Endothelial cell of umbilical vein (primary cell): ENCODE measurements around the gene ITPRIPL2. TPM values are rescaled to one million over a fixed set of nuclear protein-coding genes. Genes with fewer than 3 reads are reported as not detected.

Experiments used
- BruUV-seq: library from RNA; stranded (reverse); fragments of 400-500 nt; replicated peaks from 2 replicates; lab custom pipeline; 2021; lab: Mats Ljungman, UMichigan
- CTCF ChIA-PET: fragments of 300-600, 350-600 bp; sonication (Branson Sonifier 250); formaldehyde crosslinking; loops from one replicate; lab custom pipeline; 2021; ENCODE audit warnings: antibody characterized with exemption, inconsistent platforms; lab: Charles Lee
- POLR2A ChIA-PET: fragments of 300-600, 350-600 bp; sonication (Branson Sonifier 250); formaldehyde crosslinking; loops from one replicate; lab custom pipeline; 2021; ENCODE audit warnings: antibody characterized with exemption, inconsistent platforms; lab: Charles Lee
- DNase-seq: peaks from one replicate; pipeline ENCODE4 v3.0.0-alpha.2; 2011; ENCODE audit warnings: low read depth, low spot score
- FAIRE-seq: peaks from 2 replicates; lab custom pipeline; 2011; peaks lifted over from hg19 to GRCh38; lab: Jason Lieb, UNC
- H2AFZ ChIP-seq: 2 replicates; pipeline ENCODE4 v1.6.0; 2012; ENCODE audit warnings: low read depth, low read length, control low read depth, inconsistent platforms
- H3K27ac ChIP-seq: 2 replicates; pipeline ENCODE4 v1.5.1; 2011; ENCODE audit warnings: low read depth, mild to moderate bottlenecking, control low read depth, low read length, moderate library complexity; ENCODE audit not compliant: insufficient read depth
- H3K27me3 ChIP-seq, 2 experiments: 2 replicates each; pipeline versions ENCODE4 v1.6.0 to v1.6.1; 2011; ENCODE audit warnings: low read length in 2 of 2, mixed read lengths in 1 of 2; ENCODE audit not compliant: control insufficient read depth in 2 of 2, insufficient read depth in 2 of 2
- H3K36me3 ChIP-seq, 2 experiments: 2 replicates in 1 of 2; 3 replicates in 1 of 2; pipeline ENCODE4 v1.5.1; 2011; ENCODE audit warnings: low read length in 2 of 2, mild to moderate bottlenecking in 1 of 2, moderate library complexity in 1 of 2; ENCODE audit not compliant: control insufficient read depth in 2 of 2, insufficient read depth in 2 of 2; ENCODE audit errors: extremely low read depth in 1 of 2
- H3K4me1 ChIP-seq: 3 replicates; pipeline ENCODE4 v1.5.1; 2011; ENCODE audit warnings: mild to moderate bottlenecking, low read length; ENCODE audit not compliant: control insufficient read depth, insufficient read depth; ENCODE audit errors: extremely low read depth
- H3K4me2 ChIP-seq: 2 replicates; pipeline ENCODE4 v1.6.1; 2011; ENCODE audit warnings: low read length, control low read depth, mixed read lengths; ENCODE audit not compliant: insufficient read depth
- H3K4me3 ChIP-seq, 3 experiments: fragments of 200-600 bp in 1 of 3; sonication (generic), shearing (Covaris generic) in 1 of 3; replicated peaks in 1 of 3; 2 replicates each; pipeline ENCODE4 v1.5.1; 2011 to 2016; ENCODE audit warnings: control low read depth in 3 of 3, low read length in 3 of 3, mild to moderate bottlenecking in 2 of 3, inconsistent platforms in 1 of 3, low read depth in 1 of 3, moderate library complexity in 1 of 3; ENCODE audit not compliant: insufficient read depth in 1 of 3
- H3K79me2 ChIP-seq: 2 replicates; pipeline ENCODE4 v1.6.0; 2012; ENCODE audit warnings: low read length, inconsistent platforms; ENCODE audit not compliant: control insufficient read depth, insufficient read depth
- H3K9ac ChIP-seq: replicated peaks from 2 replicates; pipeline ENCODE3; 2011; ENCODE audit warnings: low read length, control low read depth; ENCODE audit not compliant: insufficient read depth; ENCODE audit errors: extremely low read depth
- H3K9me1 ChIP-seq: replicated peaks from 3 replicates; pipeline ENCODE4 v1.6.0; 2011; ENCODE audit warnings: mild to moderate bottlenecking, low read length; ENCODE audit not compliant: control insufficient read depth, insufficient read depth; ENCODE audit errors: extremely low read depth
- H3K9me3 ChIP-seq: replicated peaks from 2 replicates; pipeline ENCODE4 v1.5.1; 2012; ENCODE audit warnings: low read length, inconsistent platforms; ENCODE audit not compliant: control insufficient read depth, insufficient read depth
- H4K20me1 ChIP-seq: replicated peaks from 2 replicates; pipeline ENCODE3; 2011; ENCODE audit warnings: mild to moderate bottlenecking, low read length; ENCODE audit not compliant: control insufficient read depth, insufficient read depth; ENCODE audit errors: extremely low read depth
- CTCF ChIP-seq, 2 donors: IDR thresholded peaks; 1 replicate in 1 of 2; 2 replicates in 1 of 2; pipeline ENCODE4 v1.5.1; 2011; ENCODE audit warnings: low read length in 2 of 2, mild to moderate bottlenecking in 2 of 2, moderate library complexity in 2 of 2, control low read depth in 1 of 2, inconsistent platforms in 1 of 2, low read depth in 1 of 2; ENCODE audit not compliant: insufficient read depth in 1 of 2; ENCODE audit errors: extremely low read depth in 1 of 2
- EZH2 ChIP-seq: IDR thresholded peaks from 2 replicates; pipeline ENCODE4 v1.6.1; 2012; ENCODE audit warnings: borderline replicate concordance, low read depth, mild to moderate bottlenecking, moderate library complexity, low read length, inconsistent platforms; ENCODE audit not compliant: severe bottlenecking
- FOS ChIP-seq: IDR thresholded peaks from 2 replicates; pipeline ENCODE4 v1.6.1; 2011; ENCODE audit warnings: mild to moderate bottlenecking, low read length, moderate library complexity, borderline replicate concordance; ENCODE audit not compliant: insufficient read depth
- GATA2 ChIP-seq: IDR thresholded peaks from 2 replicates; pipeline ENCODE4 v1.7.0; 2011; ENCODE audit warnings: low read depth, mild to moderate bottlenecking, moderate library complexity, mixed read lengths, low read length; ENCODE audit not compliant: insufficient read length, insufficient read depth
- JUN ChIP-seq: IDR thresholded peaks from 2 replicates; pipeline ENCODE4 v1.6.1; 2011; ENCODE audit warnings: borderline replicate concordance, low read depth; ENCODE audit not compliant: insufficient read length, insufficient read depth
- MAX ChIP-seq: IDR thresholded peaks from 2 replicates; pipeline ENCODE4 v1.6.1; 2011; ENCODE audit not compliant: insufficient read depth, insufficient read length
- MYC ChIP-seq: IDR thresholded peaks from one replicate; pipeline ENCODE4 v1.6.1; 2011; ENCODE audit warnings: mild to moderate bottlenecking, low read depth, low read length
- POLR2A ChIP-seq: IDR thresholded peaks from 2 replicates; pipeline ENCODE4 v1.6.1; 2012; ENCODE audit warnings: low read depth, mild to moderate bottlenecking, control low read depth, low read length
- POLR2AphosphoS5 ChIP-seq: IDR thresholded peaks from 2 replicates; pipeline ENCODE4 v1.6.1; 2012; ENCODE audit warnings: low read depth, mild to moderate bottlenecking, control low read depth, low read length, moderate library complexity; ENCODE audit not compliant: insufficient read depth
- dilution Hi-C: fragments of 300-500 bp; cut with MboI; formaldehyde crosslinking; loops from one replicate; pipeline ENCODE4 v1.15.0; 2019; ENCODE audit warnings: low sequenced_read_pairs; ENCODE audit not compliant: extremely low pct_ligation_motif_present
- intact Hi-C: fragments of 100-400 bp; cut with micrococcal nuclease; formaldehyde crosslinking; loops from one replicate; pipeline ENCODE4 v1.10.0; 2022
- polyA plus RNA-seq, 4 experiments: library from polyadenylated mRNA; depleted of rRNA in 3 of 4; stranded (reverse) in 3 of 4; unstranded in 1 of 4; fragments of >200 nt; gene quantifications; 2 replicates each; pipeline versions ENCODE4 v1.2.1 to v1.2.3, GENCODE V29; 2011 to 2012; ENCODE audit warnings: missing spikeins in 1 of 4
- total RNA-seq: library from RNA; stranded (reverse); gene quantifications from 2 replicates; pipeline ENCODE4 v1.2.3, GENCODE V29; 2021

Gene ITPRIPL2
- total and polyA plus RNA-seq, 2 donors (not counting 3 experiments of a cell fraction or from before 2014, with no cell fraction given), result 10.9 to 40.8 TPM

GRCh38 chr16:19106625-19107020 lies 7.1 kb upstream of the ITPRIPL2 start:
- Histone ChIP-seq H3K27ac (no peak overlapping the region), H3K27me3 (no peaks in the 10 kb centered on the region), H3K4me2 (no peak overlapping the region), H3K9ac (no peak overlapping the region), H3K79me2 (no peaks in the 10 kb centered on the region), H3K9me1 (no peaks in the 10 kb centered on the region), H3K9me3 (no peaks in the 10 kb centered on the region), H3K36me3 (no peaks in the 10 kb centered on the region), H4K20me1 (no peaks in the 10 kb centered on the region), H3K4me1 (peaks cover 15% of the 10 kb centered on the region), H2AFZ (no peak overlapping the region), H3K4me3 (no peak overlapping the region)
- dilution Hi-C loops (loop anchor here (25.0 kb wide), 1 partner anchor 319 kb away; the partner anchor contains the start of gene RPS15A), intact Hi-C loops (no loop called here)
- no peak for DNase-seq
- BruUV-seq, result no TSS peak
- TF ChIP-seq MAX (no peak), EZH2 (no peak), GATA2 (no peak), FOS (no peak), MYC (no peak), JUN (no peak), CTCF (IDR thresholded peaks at IDR 0.05; ENCODE audit: extremely low read depth in 1 of 2, insufficient read depth in 1 of 2, low read depth in 1 of 2, low read length in 2 of 2) (no peak), POLR2A (no peak), POLR2AphosphoS5 (no peak)
- CTCF ChIA-PET, result interaction anchor here (0.9 to 3.8 kb wide), 4 partner anchors 12 to 21 kb away, joined by 3 to 20 read pairs (median 5); no protein-coding TSS in a partner anchor
- POLR2A ChIA-PET, result no interaction called here
- no peak for FAIRE-seq
